HG02938 (cell line): ENCODE data around the gene CTNNA2.

ENCODE experiments used
- ATAC-seq: cut with Tn5 transposase; IDR thresholded peaks from one replicate; pipeline ENCODE4 v1.9.1; 2021; ENCODE audit warnings: mild to moderate bottlenecking, moderate library complexity; ENCODE audit not compliant: unreplicated experiment

CTNNA2 gene

GRCh38 chr2:79780781-79781180 lies 267.9 kb downstream of the CTNNA2 start:
- no peak for ATAC-seq

DNA sequence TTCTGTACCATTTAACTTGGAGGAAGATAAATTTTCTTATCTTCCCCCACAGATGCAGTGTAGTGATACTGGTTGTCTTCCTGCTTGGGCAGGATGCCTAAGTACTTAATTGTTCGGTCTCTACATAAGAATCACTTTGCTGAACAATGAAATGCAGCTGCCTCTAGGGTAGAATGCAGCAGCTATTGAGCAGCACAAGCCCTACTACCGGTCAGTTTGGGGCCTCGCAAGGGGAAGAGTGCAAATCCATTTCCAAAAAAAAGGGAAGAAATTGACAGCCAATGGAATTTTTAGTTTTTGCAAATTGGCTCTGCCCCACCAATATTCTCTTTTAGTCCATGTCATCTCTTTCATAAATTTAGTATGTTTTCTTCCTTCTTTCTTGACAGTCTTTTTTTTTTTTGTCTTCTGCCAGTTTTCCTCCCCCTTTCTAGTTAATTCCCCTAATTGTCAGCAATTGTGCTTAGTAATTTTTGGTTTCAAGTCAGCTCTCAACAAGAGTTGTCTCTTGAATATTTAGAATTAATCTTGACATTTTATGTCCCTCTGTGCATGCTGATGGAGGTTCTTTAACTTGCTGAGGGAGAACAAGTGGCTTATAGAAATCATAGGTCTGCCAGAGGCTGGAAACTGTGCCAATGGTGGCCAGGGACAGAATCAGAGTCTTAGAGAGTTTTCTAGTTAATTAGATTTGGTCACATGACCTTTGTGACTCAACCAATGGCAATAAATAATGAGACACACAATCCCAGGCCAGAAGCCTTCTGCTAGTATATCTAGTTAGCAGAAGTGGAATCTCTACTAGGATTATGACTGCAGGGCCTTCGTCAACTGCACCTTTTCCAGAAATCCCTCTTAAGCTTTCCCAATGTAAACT lies 270.0 kb downstream of the CTNNA2 start:
- ATAC-seq: no peak

DNA sequence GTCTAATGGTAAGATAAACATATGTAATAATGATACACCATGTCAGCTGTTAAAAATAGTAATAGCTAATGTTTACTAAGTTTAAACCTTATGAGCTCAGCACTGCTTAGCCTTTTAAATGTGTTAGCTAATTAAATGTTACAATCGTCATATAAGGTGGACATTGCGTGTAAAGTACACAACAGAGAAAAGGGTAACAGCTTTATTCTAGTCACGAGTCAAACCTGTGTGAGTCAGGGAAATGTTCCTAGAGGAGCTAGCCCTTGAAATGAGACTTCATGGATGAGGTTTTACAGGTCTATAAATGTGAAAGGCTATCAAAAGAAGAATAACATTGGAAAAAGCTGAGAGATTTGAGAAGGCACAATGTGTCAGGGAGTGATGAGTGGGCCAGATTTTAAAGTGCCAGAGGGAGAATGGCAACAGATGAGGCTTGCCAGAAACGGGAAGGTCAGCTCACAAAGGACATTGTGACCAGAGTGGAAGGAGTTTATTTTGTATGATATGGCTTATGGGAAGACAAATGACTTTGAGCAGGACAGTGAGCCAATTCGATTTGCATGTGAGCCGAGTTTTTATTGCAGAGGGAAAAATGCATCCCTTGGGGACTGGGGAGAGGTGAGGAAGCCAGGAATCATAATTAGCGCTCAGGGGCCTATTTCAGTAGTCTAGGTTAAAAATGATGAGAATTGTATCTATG lies 276.3 kb downstream of the CTNNA2 start:
- ATAC-seq: no peak

DNA sequence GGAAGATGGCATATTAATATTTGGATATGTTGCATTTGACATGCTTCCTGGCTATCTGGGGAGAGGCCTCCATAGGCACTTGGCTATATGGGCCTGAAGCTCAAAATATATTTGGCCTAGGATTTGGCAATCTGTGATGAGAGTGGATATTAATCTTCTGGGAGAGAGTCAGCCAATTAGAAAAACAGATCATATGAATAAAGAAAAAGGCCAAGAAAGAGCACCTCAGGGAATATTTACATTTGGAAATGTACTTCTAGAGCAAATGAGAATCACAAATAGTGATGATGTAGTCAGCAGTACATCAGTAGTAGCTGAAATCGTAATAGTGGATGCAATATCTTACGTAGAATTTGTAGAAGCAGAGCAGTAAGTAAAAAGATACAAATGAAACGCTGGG lies 277.0 kb downstream of the CTNNA2 start:
- no peak for ATAC-seq

DNA sequence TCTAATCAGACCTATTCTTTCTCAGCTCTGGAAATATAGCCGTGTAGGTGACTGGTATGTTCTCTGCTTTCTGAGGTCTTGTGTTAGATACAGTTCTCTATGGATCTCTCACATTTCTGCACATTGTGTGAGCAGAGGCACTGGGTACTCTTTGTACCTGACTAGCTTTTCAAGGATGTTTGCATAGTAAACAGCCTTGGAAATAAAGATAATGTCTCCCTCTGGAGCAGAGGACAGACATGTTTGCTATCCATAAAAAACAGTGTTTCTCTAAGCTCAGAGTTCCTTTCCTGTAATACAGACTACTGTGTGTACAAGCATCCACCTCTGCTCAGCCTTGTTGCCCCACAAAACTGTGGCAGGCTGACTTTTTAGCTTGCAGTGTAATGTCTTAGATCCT lies 279.2 kb downstream of the CTNNA2 start:
- ATAC-seq: no peak

DNA sequence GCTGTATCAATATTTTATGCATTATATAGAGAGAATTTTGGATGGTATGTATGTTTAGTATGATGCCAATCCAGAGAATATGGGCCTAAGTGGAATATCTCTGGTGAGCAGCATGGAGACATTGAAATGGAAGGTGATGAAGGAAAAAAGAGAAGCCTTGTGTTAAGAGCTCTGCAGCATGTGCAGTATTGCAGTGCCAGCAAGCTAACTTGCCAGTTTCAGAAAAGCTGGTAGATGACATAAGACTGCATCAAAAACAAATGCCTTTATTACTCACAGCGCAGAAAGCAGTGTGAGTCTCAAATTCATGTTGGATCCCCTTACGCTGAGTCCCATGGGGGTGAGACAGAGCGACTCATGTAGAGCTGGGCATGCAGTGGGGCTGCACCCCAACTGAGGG lies 280.2 kb downstream of the CTNNA2 start:
- no peak for ATAC-seq

GRCh38 chr2:79796641-79797040 lies 283.8 kb downstream of the CTNNA2 start:
- ATAC-seq: no peak

GRCh38 chr2:79798776-79799175 lies 285.9 kb downstream of the CTNNA2 start:
- no peak for ATAC-seq

GRCh38 chr2:79799729-79800128 lies 286.9 kb downstream of the CTNNA2 start:
- no peak for ATAC-seq

DNA sequence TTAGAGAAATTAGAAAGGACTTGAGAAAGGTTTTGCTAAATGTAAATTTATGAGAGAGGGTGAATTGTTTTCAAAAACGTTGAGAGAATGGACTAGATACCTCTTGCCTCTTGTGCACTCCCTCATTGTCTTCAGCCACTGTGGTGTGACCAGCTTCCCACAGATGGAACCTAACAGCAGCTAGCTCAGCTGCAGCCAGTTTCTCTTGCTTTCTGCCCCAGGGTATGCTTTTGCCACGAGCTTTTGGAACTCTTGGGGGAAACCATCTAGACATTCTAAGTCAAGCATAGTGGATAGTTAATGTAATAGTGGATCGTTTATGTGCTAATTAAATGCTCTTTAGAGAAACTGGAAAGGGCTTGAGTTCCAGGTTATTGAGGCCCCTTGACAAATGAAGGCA lies 288.2 kb downstream of the CTNNA2 start:
- no peak for ATAC-seq

- no peak for ATAC-seq
These were observed 304.4 kb downstream of the CTNNA2 start for GRCh38 chr2:79817288-79817687.

GRCh38 chr2:79820281-79820680 lies 307.4 kb downstream of the CTNNA2 start:
- ATAC-seq: no peak

DNA sequence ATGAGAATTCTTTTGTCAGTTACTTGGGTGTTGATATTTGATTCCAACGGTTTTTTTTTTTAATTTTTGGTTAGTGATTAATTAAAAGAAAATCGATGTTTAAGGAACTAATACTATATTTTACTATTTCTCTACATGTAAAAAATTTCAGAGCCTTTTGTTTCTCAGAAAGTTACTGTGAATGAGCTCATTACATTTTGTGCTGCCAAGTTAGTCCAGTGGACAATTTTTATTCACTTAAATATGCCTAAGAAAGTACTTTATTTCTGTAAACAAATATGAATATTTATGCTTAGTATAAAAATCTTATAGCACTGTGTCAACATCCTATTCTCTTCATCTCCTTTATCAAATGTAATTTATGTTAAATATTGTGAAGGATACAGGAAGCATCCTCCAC lies 309.3 kb downstream of the CTNNA2 start:
- ATAC-seq: no peak

DNA sequence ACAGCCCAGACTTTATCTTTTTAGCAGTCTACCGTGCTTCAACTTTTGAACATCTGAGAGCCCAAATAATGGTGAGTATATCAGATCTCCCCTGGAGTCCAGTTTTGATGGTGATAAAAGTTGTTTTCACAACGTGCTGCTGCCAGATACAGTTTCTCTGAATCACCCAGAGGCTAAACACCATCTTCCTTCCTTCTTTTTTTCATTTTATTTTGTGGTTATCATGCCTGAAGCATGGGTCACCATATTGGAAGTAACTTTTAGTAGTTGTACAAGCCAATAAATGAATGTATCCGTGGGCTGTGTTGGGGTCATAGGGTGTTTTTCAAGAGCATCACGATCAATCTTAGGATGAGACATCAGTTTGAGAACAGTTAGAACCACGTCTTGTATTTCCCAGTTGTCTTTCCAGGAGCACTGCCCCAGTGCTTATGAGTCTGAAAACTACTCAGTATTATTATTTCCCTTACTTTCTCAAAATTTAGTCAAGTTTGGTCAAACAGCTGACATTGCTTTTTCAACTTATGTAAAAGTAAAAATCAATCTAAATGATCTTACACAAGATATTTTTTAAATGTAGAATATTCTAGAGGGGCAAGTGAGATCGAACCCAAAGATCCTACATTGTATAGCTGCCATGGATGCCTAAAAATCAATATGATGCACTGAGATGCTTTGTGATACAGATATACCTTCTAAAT lies 311.4 kb downstream of the CTNNA2 start:
- ATAC-seq: no peak

DNA sequence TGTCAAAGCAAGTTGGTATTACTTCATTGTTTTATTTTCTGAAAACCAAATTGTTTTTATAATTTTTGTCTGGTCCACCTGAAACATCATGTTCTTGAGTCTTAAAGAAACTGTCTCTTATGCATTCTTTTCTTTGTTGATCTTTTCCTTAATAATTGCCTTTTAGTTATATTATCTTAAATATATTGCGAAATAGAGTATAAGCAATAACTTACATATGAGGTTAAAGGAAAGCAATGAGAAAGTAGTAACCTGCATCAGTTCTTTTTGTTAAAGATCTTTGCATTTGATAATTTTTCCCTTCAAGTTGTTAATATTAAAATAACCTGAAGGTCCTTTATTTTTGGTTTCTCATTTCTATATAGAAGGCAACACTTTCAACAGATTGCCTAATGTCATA lies 315.0 kb downstream of the CTNNA2 start:
- ATAC-seq: no peak

- ATAC-seq: no peak
These were observed 317.6 kb downstream of the CTNNA2 start for GRCh38 chr2:79830501-79830900.

- ATAC-seq: no peak
These were observed 319.1 kb downstream of the CTNNA2 start for GRCh38 chr2:79831961-79832360.

- no peak for ATAC-seq
These were observed 319.8 kb downstream of the CTNNA2 start for GRCh38 chr2:79832511-79833234.

GRCh38 chr2:79833235-79833878 lies 320.5 kb downstream of the CTNNA2 start:
- ATAC-seq: no peak

GRCh38 chr2:79835911-79836310 lies 323.1 kb downstream of the CTNNA2 start:
- ATAC-seq: no peak

DNA sequence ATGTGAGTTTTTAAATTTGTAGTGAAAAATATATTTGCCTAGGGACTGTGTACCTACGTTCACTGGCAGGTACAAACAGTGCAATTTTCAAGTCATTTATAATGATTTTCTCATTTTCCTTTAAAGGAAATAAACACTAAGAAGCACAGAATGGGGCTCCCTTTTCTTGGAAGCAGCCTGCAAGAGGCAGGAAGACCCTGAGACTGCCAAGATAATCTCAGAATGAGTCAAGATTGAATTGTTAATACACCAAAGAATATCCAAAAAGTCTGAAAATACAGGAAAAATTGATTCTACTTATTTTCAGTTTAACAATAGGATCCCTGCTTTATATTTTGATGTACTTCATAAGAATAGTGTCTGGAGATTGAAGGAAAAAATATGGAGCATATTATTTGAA lies 331.2 kb downstream of the CTNNA2 start:
- ATAC-seq: no peak
